ENCODE results near the gene EIF4EBP3. TPM values are rescaled to one million over a fixed set of nuclear protein-coding genes. Genes with fewer than 3 reads are reported as not detected.

EIF4EBP3 gene
- total RNA-seq, 1 donor from 2014 or later: 2.6 TPM

GRCh38 chr5:140551872-140552271, 4.4 kb downstream of the EIF4EBP3 start:
- no peak for DNase-seq (ENCODE audit: low read depth)
- H3K4me3 ChIP-seq (ENCODE audit: low read depth, low read length): no peak overlapping the region
- TF ChIP-seq CTCF (IDR thresholded peaks at IDR 0.05; ENCODE audit: insufficient read depth, low read length, severe bottlenecking): no peak
- H3K27me3 ChIP-seq (ENCODE audit: control insufficient read depth, insufficient read depth, low read length): no peaks in the 10 kb centered on the region
- H3K36me3 ChIP-seq (ENCODE audit: control insufficient read depth, insufficient read depth, low read length): peaks cover 22% of the 10 kb centered on the region
- FAIRE-seq: no peak

- H3K27me3 ChIP-seq (ENCODE audit: control insufficient read depth, insufficient read depth, low read length): no peaks in the 10 kb centered on the region
- peaks cover 22% of the 10 kb centered on the region for H3K36me3 ChIP-seq (ENCODE audit: control insufficient read depth, insufficient read depth, low read length)
- no peak overlapping the region for H3K4me3 ChIP-seq (ENCODE audit: low read depth, low read length)
- TF ChIP-seq CTCF (IDR thresholded peaks at IDR 0.05; ENCODE audit: insufficient read depth, low read length, severe bottlenecking): no peak
- DNase-seq (ENCODE audit: low read depth) (peak; percentile 76), FAIRE-seq (no peak)
These were observed 6.2 kb downstream of the EIF4EBP3 start for GRCh38 chr5:140553657-140554056.

- Histone ChIP-seq H3K4me3 (ENCODE audit: low read depth, low read length) (no peak overlapping the region), H3K27me3 (ENCODE audit: control insufficient read depth, insufficient read depth, low read length) (no peaks in the 10 kb centered on the region), H3K36me3 (ENCODE audit: control insufficient read depth, insufficient read depth, low read length) (peaks cover 18% of the 10 kb centered on the region)
- no peak for FAIRE-seq
- peak; percentile 73 for DNase-seq (ENCODE audit: low read depth)
- no peak for TF ChIP-seq CTCF (IDR thresholded peaks at IDR 0.05; ENCODE audit: insufficient read depth, low read length, severe bottlenecking)
These were observed 7.0 kb downstream of the EIF4EBP3 start for GRCh38 chr5:140554454-140554853.

GRCh38 chr5:140555747-140556312, 8.4 kb downstream of the EIF4EBP3 start:
- Histone ChIP-seq H3K36me3 (ENCODE audit: control insufficient read depth, insufficient read depth, low read length) (peaks cover 7% of the 10 kb centered on the region), H3K27me3 (ENCODE audit: control insufficient read depth, insufficient read depth, low read length) (no peaks in the 10 kb centered on the region), H3K4me3 (ENCODE audit: low read depth, low read length) (peak overlapping the region; percentile 85)
- FAIRE-seq: no peak
- DNase-seq (ENCODE audit: low read depth): no peak
- TF ChIP-seq CTCF (IDR thresholded peaks at IDR 0.05; ENCODE audit: insufficient read depth, low read length, severe bottlenecking): no peak

GRCh38 chr5:140556438-140556837, 9.0 kb downstream of the EIF4EBP3 start:
- no peak for TF ChIP-seq CTCF (IDR thresholded peaks at IDR 0.05; ENCODE audit: insufficient read depth, low read length, severe bottlenecking)
- DNase-seq (ENCODE audit: low read depth) (no peak), FAIRE-seq (no peak)
- H3K27me3 ChIP-seq (ENCODE audit: control insufficient read depth, insufficient read depth, low read length): no peaks in the 10 kb centered on the region
- H3K36me3 ChIP-seq (ENCODE audit: control insufficient read depth, insufficient read depth, low read length): peaks cover 4% of the 10 kb centered on the region
- H3K4me3 ChIP-seq (ENCODE audit: low read depth, low read length): peak overlapping the region; percentile 85

Measured in bronchial epithelial cell (primary cell).